ENCODE results near the gene NEDD4L.

GRCh38 chr18:58020567-58021107 lies 23.4 kb upstream of the NEDD4L start:
- TF ChIP-seq CTCF (IDR thresholded peaks at IDR 0.05) (no peak), POLR2A (IDR thresholded peaks at IDR 0.05; ENCODE audit: low read depth) (no peak)

Data from esophagus muscularis mucosa (tissue), 3 donors.